Measurements from ENCODE around the gene RPL21.
"Not testable (repeated sequence)": the region's sequence is repeated elsewhere in the genome, so short reads cannot be mapped to it uniquely, and the experiment has no call there.

RPL21 gene

DNA sequence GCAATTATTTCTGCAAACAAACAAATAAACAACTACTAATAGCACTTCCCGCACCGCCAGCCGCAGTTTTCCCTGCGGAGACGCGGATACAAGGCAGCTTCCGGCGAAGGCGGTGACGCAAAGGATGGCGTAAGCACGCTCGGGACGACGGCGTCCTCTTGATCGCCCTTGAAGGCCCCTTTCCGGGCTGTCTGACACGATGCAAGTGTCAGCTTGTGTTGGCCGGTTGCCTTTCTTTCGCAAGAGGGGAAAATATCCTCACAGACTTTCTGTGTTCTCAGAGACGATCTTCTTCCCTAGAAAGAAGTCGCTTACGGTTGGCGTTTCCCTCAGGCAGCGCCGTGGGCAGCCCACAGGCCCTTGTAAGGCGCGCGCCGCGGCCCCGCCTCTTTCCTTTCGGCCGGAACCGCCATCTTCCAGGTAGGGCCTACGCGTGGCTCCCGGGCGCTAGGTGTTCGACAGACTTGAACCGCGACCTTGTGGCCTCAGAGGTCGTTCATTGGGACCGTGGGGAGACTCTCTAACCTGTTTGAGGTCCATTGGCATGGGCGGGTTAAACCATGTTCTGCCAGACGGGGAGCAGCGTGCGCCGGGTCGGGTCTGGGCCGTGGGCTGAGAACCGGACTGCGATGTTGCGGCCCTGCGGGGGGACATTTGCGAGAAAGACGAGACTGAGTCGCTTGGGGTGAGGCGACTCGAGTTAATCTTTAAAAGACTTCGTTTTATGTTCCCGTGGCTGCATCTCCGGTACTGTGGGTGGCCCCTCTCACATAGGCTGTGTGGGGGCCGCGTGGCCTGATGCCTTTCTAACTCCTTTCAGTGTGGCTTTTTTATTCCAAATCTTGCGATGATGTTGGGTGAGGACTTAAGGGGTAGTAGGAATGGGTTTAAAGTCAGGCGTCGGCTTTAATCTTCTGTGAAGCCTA, at the start of gene RPL21:
Gene RPL21 (plus strand): TSS at position 393 of the 926 bp plus-strand sequence. CDS start 2,219 bp downstream, outside the sequence.
- DNase-seq: peak; percentile 92

DNA sequence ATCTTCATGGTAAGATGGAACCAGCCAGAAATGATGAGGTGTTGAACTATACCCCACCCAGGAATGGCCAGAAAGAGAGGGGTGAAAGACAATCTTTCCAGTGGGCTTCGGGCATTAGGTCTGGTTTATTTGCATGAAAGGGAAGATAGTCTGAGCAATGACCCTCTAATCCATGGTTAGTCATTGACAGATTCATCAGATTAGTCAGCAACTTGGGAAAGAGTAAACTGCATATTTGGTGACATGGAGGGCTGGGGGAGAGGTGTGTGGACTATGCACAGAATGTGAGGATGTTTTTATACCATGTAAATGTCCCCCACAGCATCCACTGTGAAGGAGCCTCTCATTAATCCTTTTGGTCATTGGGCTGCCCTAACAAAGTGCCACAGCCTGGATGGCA, 49.7 kb upstream of the RPL21 start:
- DNase-seq: no peak

DNA sequence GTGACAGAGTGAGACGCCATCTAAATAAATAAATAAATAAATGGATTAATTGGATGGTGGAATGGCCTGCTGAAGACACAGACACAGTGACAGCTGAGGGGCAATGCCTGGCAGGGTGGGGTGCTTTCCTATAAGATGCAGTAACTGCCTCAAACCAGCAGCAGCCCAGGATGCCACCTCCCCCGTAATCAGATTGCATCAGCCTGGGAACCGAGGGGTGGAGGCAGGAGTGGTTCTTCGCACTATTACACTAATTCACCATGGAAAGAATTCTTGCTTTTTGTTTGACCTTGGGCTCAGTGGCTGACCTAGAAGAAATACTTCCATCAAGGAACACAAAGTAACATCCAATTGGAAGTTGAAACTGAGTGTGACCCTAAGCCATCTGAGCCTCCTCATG, 48.2 kb upstream of the RPL21 start:
- DNase-seq: no peak

DNA sequence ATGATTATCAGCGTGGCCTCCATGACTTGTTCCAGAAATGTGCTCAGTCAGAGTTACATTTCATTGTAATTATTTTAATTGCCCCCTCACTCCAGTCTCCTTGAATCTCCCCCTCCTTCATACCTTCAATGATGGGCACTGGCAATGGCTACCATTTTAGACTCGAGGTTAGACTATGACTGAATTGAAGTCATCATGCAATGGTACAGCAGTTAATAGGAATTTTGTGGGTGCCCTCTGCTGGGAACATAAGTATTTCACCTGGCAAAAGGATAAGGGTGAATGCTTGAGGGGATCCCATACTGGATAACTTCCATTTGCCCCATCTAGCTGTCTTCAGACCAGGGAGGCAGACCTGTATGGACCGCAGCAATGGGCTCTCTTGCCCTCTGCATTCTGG, 47.5 kb upstream of the RPL21 start:
- DNase-seq: no peak

DNA sequence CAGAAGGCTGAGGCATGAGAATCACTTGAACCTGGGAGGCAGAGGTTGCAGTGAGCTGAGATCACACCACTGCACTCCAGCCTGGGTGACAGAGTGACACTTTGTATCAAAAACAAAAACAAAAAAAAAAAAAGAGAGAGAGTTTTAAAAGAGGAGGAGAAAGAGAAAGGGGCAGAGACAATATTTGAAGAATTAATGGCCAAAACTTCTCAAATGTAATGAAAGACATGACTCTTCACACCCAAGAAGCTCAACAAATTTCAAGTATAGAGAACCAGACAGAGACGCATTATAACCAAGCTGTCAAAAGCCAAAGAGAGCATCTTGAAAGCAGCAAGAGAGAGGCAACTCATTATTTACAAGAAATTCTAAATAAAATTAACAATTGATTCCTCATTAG, 42.8 kb upstream of the RPL21 start:
- no peak for DNase-seq

DNA sequence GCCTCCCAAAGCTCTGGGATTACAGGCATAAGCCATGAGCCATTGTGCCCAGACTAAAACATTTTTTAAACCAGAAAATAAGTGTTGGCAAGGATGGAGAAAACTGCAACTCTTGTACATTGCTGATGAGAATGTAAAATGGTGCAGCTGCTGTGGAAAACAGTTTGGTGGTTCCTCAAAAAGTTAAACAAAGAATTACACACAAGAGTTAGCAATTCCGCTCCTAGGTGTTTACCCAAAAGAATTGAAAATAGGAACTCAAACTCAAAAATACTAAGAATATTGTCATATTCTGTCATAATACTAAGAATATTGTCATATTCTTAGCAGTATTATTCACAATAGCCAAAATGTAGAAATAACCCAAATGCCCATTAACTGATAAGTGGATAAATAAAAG, 40.1 kb upstream of the RPL21 start:
- no peak for DNase-seq

DNA sequence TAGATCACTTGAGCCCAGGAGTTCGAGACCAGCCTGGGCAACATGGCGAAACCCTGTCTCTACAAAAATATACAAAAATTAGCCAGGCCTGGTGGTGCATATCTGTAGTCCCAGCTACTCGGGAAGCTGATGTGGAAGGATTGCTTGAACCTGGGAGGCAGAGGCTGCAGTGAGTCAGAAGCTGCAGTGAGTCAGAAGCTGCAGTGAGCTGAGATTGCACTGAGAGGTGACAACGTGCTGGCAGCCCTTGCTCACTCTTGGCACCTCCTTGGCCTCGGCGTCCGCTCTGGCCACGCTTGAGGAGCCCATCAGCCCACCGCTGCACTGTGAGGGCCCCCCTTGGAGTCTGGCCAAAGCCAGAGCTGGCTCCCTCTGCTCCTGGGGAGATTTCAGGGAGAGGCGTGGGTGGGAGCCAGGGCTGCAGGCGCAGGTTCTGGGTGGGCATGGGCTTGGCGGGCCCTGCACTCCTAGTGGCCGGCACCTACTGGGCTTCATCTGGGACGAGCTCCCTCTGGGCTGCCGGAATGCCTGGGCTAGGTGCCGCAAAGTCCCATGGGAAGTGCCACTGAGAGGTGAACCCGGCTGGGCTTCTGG, 39.5 kb upstream of the RPL21 start:
- DNase-seq: no peak

DNA sequence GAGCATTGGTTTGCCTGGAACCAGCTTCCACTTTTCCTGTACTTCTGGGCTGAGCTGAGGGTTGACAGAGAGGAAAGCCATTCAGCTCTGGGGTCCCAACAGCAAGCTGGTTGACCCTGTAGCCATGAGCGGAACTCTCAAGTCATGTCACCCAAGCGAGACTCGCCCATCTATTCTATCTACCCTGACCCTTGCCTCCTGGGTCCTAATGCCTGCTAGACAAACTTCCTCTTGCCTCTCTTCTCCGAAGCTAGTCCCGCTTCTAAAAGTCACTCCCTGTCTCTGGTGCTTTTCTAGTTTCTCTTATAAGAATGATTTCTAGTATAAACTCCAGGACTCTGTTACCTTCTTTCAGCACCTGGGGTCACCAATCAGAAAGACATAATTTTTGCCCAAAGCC, 38.0 kb upstream of the RPL21 start:
- not testable (repeated sequence) for DNase-seq

DNA sequence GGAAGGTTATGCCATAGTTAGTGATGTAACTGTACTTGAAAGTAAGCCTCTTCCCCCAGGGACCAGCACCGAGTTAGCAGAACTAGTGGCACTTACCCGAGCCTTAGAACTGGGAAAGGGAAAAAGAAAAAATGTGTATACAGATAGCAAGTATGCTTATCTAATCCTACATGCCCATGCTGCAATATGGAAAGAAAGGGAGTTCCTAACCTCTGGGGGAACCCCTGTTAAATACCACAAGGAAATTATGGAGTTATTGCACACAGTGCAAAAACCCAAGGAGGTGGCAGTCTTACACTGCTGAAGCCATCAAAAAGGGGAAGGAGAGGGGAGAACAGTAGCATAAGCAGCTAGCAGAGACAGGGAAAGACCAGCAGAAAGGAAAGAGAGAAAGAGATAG, 33.6 kb upstream of the RPL21 start:
- not testable (repeated sequence) for DNase-seq

DNA sequence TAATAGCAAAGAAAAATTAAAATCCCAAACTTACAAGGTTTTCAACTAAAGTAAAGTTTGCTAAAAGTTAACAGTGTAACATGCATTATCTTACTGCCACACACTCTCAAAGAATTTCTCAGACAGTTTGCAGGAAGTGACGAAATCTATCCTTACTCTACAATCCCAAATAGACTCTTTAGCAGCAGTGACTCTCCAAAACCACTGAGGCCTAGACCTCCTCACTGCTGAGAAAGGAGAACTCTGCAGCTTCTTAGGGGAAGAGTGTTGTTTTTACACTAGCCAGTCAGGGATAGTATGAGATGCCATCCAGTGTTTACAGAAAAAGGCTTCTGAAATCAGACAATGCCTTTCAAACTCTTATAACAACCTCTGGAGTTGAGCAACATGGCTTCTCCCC, 32.5 kb upstream of the RPL21 start:
- not testable (repeated sequence) for DNase-seq

DNA sequence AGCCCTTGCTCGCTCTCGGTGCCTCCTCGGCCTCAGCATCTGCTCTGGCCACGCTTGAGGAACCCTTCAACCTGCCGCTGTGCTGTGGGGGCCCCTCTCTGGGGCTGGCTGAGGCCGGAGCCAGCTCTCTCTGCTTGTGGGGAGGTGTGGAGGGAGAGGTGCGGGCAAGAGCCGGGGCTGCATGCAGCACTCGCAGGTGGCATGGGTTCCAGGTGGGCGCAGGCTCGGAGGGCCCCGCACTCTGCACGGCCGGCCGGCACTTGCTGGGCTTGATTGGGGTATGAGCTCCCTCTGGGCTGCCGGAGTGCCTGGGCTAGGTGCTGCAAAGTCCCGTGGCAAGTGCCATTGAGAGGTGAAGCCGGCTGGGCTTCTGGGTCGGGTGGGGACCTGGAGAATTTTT, 31.7 kb upstream of the RPL21 start:
- no peak for DNase-seq

DNA sequence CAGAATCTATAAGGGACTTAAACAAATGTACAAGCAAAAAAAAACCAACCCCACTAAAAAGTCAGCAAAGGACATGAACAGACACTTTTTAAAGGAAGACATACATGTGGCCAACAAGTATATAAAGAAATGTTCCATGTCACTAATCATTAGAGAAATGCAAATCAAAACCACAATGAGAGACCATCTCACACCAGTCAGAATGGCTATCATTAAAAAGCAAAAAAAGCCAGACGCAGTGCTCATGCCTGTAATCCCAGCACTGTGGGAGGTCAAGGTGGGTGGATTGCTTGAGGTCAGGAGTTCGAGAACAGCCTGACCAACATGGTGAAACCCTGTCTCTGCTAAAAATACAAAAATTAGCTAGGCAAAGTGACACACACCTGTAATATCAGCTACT, 29.3 kb upstream of the RPL21 start:
- DNase-seq: not testable (repeated sequence)

DNA sequence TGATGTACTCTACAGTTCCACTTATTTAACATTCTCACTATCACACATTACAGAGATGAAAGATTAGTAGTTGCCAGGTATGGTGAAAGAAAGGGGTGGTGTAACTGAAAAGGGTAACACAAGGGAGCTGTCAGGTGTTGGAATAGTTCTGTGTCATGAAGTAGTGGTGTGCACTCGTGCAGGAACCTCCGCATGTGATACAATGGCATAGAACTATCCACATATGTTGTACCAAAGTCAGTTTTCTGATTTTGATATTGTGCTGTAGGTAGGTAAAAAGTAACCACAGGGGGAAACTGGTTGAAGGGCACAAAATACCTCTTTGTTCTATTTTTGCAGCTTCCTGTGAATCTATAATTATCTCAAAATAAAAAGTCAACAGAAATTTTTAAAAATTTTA, 24.4 kb upstream of the RPL21 start:
- DNase-seq: no peak

DNA sequence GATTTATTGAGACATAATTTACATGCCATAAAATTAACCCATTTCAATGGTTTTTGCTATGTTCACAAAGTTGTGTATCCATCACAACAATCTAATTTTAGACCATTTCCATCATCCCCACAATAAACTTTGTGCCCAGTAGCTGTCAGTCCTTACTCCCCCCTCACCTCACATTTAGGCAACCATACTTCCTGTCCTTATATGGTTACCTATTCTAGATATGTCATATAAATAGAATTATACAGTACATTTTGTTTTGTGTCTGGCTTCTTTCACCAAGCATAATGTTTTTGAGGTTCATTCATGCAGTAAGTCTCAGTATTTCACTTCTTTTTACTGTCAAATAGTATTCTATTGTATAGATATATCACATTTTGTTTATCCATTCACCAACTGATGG, 23.2 kb upstream of the RPL21 start:
- no peak for DNase-seq

DNA sequence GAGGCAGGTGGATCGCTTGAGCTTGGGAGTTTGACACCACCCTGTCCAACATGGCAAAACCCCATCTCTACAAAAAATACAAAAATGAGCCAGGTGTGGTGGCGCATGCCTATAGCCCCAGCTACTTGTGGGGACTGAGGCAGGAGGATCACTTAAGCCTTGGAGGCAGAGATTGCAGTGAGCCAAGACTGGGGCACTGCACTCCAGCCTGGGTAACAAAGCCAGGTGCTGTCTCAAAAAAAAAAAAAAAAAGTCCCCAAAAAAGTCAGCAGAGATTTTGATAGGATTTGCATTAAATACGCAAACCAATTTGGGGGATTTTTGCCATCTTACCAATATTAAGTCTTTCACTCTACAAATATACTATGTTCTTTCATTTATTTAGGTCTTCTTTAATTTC, 21.7 kb upstream of the RPL21 start:
- no peak for DNase-seq

DNA sequence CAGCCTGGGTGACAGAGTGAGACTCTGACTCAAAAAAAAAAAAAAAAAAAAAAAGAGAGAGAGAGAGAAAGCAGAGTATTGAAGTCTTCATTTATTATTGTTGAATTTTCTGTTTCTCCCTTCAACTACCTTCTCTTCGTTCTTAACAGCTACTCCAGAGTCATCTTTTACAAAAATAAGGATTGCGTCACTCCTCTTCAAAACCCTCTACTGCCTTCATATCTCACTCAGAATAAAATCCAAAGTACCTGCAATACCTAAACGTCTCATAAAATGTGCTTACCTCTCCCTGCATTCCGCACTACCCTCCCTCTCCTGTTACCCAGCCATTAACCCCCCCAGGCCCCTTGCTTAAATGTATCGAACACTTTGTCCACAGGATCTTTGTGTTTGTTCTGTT, 17.4 kb upstream of the RPL21 start:
- no peak for DNase-seq

DNA sequence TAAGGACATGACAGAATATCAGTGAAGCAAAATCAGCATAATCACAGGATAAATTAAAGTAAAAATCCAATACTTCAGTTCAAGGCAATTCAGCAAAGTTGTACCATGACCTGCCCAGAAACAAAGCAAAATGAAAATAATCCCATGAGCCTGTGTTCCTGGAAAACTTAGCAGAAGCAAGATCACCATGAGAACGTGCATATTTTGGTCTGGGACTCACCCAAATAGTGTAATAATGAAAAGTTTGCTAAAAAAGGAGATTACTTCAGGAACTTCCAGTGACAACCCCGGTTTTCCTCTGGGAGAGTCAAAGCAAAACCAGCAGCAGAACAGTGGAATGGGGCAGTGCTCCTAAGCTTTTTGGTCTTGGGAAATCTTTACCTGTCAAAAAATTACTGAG, 14.9 kb upstream of the RPL21 start:
- DNase-seq: no peak

DNA sequence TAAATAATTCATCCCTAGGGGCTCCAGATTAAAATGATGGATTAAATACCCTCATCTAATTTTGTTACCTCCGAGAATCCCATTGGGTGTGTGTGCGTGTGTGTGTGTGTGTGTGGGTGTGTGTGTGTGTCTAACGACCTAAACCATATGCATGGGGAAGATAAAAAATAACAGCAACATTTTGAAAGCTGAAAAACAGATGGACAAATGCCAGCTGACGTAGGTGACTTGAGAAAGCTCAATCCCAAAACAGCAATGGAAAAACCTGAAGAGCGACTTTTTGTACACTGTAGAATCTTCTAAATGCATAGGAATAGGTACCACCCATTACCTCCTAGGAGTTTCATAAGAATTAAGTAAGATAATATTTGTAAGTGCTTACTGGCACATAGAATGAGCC, 8.7 kb upstream of the RPL21 start:
- DNase-seq: no peak

DNA sequence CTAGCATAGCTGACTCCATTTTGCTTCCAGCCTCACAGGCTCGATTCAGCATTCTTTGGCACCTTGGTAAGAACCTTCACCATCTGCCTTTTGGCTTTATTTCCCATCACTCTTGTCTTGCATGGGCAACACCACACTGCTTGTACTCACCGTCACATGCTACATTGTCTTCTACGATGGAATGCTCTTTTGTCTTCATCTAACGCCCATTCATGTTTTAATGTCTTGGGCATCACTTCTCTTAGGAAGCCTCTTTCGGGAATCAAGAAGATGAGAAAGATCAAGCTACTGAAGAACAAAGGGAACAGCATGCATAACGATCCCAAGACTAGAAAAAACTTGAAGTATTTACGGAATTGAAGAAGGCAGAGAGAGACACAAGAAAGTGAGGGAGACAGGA, 5.7 kb upstream of the RPL21 start:
- DNase-seq: no peak

DNA sequence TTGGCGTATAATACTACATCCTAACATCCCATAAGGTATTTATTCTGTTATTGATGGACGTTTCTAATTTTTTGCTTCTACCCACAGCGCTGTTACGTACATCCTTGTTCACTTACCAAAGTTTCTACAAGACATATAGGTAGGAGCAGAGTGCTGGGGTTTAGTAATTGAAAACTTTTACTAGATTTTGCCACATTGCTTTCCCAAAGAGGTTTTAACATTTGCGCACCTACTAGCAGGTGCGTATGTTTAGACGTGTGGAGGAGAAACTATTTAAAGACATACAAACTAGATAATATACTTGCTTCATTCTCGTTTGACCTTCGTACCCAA, 559 bp upstream of the RPL21 start:
- DNase-seq: no peak

DNA sequence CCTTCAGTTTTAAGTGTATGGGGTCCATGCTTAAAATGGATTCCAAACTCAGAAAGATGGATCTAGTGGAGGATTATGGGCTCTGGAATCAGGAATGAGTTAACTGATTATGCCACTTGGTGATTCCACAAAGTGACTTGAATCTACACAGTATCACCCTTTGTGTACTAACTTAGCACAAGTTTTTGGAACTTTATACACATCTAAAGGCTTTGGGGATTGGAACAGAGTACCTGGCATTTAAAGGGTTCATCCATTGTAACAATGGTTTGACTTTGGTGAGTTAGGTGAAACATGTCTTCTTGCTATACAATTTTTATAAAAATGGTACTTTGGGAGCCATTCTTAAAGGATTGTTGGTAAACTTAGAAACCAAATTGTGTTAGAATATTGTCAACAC, 1.1 kb downstream of the RPL21 start:
- DNase-seq: no peak

DNA sequence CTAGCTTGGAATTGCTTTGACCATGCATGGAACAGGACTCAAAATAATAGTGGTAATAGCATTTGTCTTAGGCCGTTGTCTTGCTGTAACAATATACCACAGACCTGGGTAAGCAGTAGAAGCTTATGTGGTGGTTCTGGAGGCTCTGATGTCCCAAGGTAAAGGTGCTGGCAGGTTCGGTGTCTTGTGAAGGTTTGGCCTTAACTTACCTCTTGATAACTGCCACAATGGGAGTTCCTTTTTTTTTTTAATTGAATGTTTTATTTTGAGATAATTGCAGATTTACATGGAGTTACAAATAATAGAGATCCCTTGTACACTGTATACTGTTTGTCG, 5.8 kb downstream of the RPL21 start:
- DNase-seq: no peak

DNA sequence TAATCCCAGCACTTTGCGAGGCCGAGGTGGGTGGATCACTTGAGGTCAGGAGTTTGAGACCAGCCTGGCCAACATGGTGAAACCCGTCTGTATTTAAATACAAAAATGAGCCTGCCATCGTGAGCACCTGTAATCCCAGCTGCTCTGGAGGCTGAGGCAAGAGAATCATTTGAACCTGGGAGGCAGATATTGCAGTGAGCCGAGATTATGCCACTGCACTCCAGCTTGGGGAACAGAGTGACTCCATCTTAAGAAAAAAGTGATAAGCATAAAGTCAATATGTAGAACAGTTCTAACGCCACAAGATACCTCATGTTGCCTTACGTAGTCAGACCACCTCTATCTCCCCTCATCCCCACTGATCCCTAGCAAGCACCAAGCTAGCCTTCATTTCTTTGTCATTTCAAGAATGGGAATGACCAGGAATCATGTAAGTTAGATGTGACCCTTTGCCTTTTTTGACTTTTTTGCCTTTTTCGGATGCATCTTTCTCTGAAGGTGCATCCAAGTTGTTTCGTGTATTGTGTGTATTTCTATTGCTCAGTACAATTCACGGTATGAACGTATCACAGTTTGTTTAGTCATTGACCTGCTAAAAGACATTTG, 6.4 kb downstream of the RPL21 start:
- DNase-seq: no peak

DNA sequence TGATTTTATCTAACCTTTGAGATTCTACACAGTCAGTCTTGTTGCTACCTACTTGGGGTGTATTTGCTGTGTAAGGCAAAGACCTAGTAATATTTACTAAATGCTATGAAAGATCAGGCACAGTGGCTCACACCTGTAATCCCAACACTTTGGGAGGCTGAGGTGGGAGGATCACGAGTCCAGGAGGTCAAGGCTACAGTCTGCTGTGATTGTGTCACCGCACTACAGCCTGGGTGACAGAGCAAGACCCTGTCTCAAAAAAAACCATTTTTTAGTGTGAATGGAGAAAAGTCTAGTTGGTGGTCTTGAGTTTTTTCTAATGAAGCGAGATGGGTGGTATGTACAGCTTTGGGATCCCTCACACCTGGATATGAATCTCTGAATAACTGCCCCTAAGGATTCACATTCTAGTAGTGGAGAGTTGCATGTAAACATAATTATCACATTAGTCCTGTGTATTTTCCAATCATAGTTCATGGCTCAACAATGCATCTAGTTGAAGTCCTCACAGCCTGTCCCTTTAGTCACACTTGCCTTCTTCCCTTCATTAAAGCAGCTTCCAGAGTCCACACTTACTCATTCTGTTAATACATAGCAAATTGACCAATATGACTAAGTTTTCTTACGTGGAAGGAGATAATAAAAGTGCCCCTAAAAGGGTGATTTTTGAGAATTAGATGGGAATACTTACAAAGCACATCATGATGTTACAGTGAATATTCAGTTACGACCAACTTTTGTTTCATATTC, 7.5 kb downstream of the RPL21 start:
- no peak for DNase-seq

Measured in CD4-positive, alpha-beta T cell treated with Interleukin-15 for 1 hour (primary cell).